Cardiac muscle cell (in vitro differentiated cells and primary cell): ENCODE data around the gene BAZ2A. TPM values are rescaled to one million over a fixed set of nuclear protein-coding genes. Genes with fewer than 3 reads are reported as not detected.
"Not testable (repeated sequence)": the region's sequence is repeated elsewhere in the genome, so short reads cannot be mapped to it uniquely, and the experiment has no call there.

Experiments
- DNase-seq, 2 donors: peaks; one replicate each; pipeline versions ENCODE4 v3.0.0 to v3.0.0-alpha.2; 2010 to 2017; ENCODE audit warnings: low read depth in 1 of 2, low spot score in 1 of 2
- H3K27ac ChIP-seq: fragments of 200-600 bp; sonication (generic); 2 replicates; pipeline ENCODE4 v1.5.1; 2016
- H3K27me3 ChIP-seq: fragments of 200-600 bp; sonication (generic); 2 replicates; pipeline ENCODE4 v1.6.0; 2016; ENCODE audit warnings: control low read depth
- H3K36me3 ChIP-seq: fragments of 200-600 bp; sonication (generic); 2 replicates; pipeline ENCODE4 v1.5.1; 2016; ENCODE audit warnings: control low read depth
- H3K4me1 ChIP-seq: fragments of 200-600 bp; sonication (generic); 2 replicates; pipeline ENCODE4 v1.8.1; 2017; ENCODE audit warnings: low read depth, mild to moderate bottlenecking, mixed run types
- H3K4me3 ChIP-seq: fragments of 200-600 bp; sonication (generic); 2 replicates; pipeline ENCODE4 v1.5.1; 2016; ENCODE audit warnings: mild to moderate bottlenecking
- H3K9me3 ChIP-seq: fragments of 200-600 bp; sonication (generic); 2 replicates; pipeline ENCODE4 v1.5.1; 2017; ENCODE audit warnings: low read depth, mild to moderate bottlenecking, control low read depth
- CTCF ChIP-seq: IDR thresholded peaks from 2 replicates; pipeline ENCODE4 v1.5.1; 2012; ENCODE audit warnings: low read depth, mild to moderate bottlenecking, low read length
- polyA plus RNA-seq: library from polyadenylated mRNA; unstranded; fragments of >200 nt; fragmentation: Nextera tagmentation; extraction: Ambion mirVana; gene quantifications from 2 replicates; pipeline ENCODE4 v1.2.1, GENCODE V29; 2016
- total RNA-seq: library from RNA; depleted of rRNA; stranded (reverse); fragments of >200 nt; gene quantifications from 2 replicates; pipeline ENCODE4 v1.2.3, GENCODE V29; 2016

BAZ2A gene
- total and polyA plus RNA-seq, 2 experiments from 2014 or later, result 65.0 to 153 TPM

- no peak for TF ChIP-seq CTCF
- DNase-seq, result no peak
- no peaks in the 10 kb centered on the region for H3K27me3 ChIP-seq
These were observed 27.6 kb upstream of the BAZ2A start for GRCh38 chr12:56657416-56658379.

GRCh38 chr12:56653781-56654180, 23.7 kb upstream of the BAZ2A start:
- H3K9me3 ChIP-seq, H3K36me3 ChIP-seq, DNase-seq: not testable (repeated sequence)

More at GRCh38 chr12:56657416-56658379, 27.6 kb upstream of the BAZ2A start:
- Histone ChIP-seq H3K4me1 (peaks cover 6% of the 10 kb centered on the region), H3K4me3 (no peak overlapping the region), H3K27ac (no peak overlapping the region), H3K36me3 (no peaks in the 10 kb centered on the region), H3K9me3 (no peaks in the 10 kb centered on the region)

GRCh38 chr12:56648023-56648422, 17.9 kb upstream of the BAZ2A start:
- Histone ChIP-seq H3K4me1 (peaks cover 17% of the 10 kb centered on the region), H3K36me3 (peaks cover 17% of the 10 kb centered on the region)
- not testable (repeated sequence) for H3K27ac ChIP-seq, H3K9me3 ChIP-seq, H3K4me3 ChIP-seq, DNase-seq, H3K27me3 ChIP-seq

More at GRCh38 chr12:56653781-56654180, 23.7 kb upstream of the BAZ2A start:
- not testable (repeated sequence) for H3K27ac ChIP-seq, H3K4me1 ChIP-seq, H3K27me3 ChIP-seq, H3K4me3 ChIP-seq

- Histone ChIP-seq H3K36me3 (peaks cover 37% of the 10 kb centered on the region), H3K27me3 (no peaks in the 10 kb centered on the region), H3K9me3 (no peaks in the 10 kb centered on the region), H3K27ac (peak within 1 kb of the TSS; percentile 91), H3K4me1 (peaks cover 17% of the 10 kb centered on the region), H3K4me3 (peak within 1 kb of the TSS; percentile 90)
- peak; percentile 97 to 100 for DNase-seq
- TF ChIP-seq CTCF, result no peak
These were observed 15.8 kb upstream of the BAZ2A start, which contains the start of gene ATP5F1B for GRCh38 chr12:56645717-56646446. Gene ATP5F1B (minus strand): TSS chr12:56645984. CDS start chr12:56645963, 21 bp downstream.

GRCh38 chr12:56645201-56645716, 15.1 kb upstream of the BAZ2A start:
- H3K4me3 ChIP-seq, result peak overlapping the region; percentile 90
- H3K27ac ChIP-seq, result peak overlapping the region; percentile 82
- no peak for TF ChIP-seq CTCF
- no peaks in the 10 kb centered on the region for H3K9me3 ChIP-seq
- peaks cover 43% of the 10 kb centered on the region for H3K36me3 ChIP-seq
- DNase-seq, result peak; percentile 19 to 21
- H3K27me3 ChIP-seq, result no peaks in the 10 kb centered on the region
- H3K4me1 ChIP-seq, result peaks cover 17% of the 10 kb centered on the region

- no peaks in the 10 kb centered on the region for H3K27me3 ChIP-seq
- DNase-seq, result peak in 1 of 2 donors; percentile 11
These were observed 14.5 kb upstream of the BAZ2A start for GRCh38 chr12:56644654-56645053.

More at GRCh38 chr12:56644654-56645053, 14.5 kb upstream of the BAZ2A start:
- Histone ChIP-seq H3K4me3 (peak overlapping the region; percentile 90), H3K4me1 (peaks cover 17% of the 10 kb centered on the region), H3K9me3 (no peaks in the 10 kb centered on the region), H3K27ac (no peak overlapping the region), H3K36me3 (peaks cover 48% of the 10 kb centered on the region)
- no peak for TF ChIP-seq CTCF
